ENCODE measurements around the gene TSPAN7.

TSPAN7 gene

DNA sequence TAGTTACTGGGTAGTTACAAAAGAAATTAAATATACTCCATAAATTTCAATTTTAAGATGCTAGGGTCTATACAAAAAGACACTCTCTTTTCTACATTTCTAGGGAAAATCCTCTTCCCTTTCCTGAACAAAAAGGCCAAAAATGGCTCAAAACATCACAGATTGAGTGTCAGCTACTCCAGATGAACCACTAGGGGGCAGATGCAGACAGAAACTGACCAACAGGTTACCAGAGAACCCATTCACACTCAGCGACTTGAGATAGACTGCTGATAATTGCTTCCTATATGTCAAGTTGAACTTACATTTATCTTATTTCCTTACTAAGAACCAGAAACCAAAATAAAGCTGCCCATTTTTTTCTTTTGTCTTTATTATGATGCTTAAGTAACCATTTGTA, 156.5 kb downstream of the TSPAN7 start:
- TF ChIP-seq, protein P1, sequence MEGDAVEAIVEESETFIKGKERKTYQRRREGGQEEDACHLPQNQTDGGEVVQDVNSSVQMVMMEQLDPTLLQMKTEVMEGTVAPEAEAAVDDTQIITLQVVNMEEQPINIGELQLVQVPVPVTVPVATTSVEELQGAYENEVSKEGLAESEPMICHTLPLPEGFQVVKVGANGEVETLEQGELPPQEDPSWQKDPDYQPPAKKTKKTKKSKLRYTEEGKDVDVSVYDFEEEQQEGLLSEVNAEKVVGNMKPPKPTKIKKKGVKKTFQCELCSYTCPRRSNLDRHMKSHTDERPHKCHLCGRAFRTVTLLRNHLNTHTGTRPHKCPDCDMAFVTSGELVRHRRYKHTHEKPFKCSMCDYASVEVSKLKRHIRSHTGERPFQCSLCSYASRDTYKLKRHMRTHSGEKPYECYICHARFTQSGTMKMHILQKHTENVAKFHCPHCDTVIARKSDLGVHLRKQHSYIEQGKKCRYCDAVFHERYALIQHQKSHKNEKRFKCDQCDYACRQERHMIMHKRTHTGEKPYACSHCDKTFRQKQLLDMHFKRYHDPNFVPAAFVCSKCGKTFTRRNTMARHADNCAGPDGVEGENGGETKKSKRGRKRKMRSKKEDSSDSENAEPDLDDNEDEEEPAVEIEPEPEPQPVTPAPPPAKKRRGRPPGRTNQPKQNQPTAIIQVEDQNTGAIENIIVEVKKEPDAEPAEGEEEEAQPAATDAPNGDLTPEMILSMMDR (IDR thresholded peaks at IDR 0.05; ENCODE audit: low read depth, low read length, missing control alignments), result peak; percentile 55
- H3K4me3 ChIP-seq (ENCODE audit: low read depth, low read length), result no peak overlapping the region
- DNase-seq (ENCODE audit: low read depth), result no peak

DNA sequence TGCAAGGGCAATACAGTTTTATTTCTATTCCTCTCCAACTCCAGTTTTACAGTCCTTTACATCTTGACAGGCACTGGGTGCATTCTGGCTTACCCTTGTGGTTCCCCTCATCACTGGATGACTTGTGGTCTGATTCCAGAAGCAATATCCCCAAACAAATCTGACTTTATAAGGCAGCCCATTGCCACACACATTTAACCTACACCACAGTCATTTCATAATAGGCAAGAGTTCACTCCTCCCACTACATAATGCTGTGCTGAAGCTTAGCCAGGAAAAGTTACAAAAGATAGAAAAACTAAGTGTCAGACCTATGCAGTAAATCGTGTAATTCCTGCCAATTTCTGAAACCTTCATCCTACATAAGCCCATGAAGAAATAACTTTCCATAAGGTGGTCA, 157.0 kb downstream of the TSPAN7 start:
- TF ChIP-seq, protein P1 (IDR thresholded peaks at IDR 0.05; ENCODE audit: low read depth, low read length, missing control alignments), result no peak
- H3K4me3 ChIP-seq (ENCODE audit: low read depth, low read length), result no peak overlapping the region
- no peak for DNase-seq (ENCODE audit: low read depth)

DNA sequence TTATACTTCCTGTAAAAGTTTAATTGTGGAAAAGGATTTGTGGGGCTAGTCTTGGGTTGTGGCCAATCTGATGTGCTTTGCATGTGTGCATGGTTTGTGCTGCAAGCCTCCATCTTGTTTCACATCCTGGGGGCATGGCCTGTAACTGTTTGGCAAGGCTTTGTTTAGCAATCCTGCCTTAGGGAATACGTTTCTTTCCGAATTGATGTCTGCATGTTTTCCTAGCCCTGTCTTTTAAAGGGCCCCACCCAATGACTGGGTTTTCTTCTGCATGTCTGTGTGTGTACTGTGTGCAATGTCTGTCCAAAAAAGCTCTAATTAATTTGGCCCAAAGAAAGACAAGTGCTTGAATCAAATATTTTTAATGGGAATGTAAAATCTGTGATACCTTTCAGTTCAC, 165.3 kb downstream of the TSPAN7 start:
- TF ChIP-seq, protein P1 (IDR thresholded peaks at IDR 0.05; ENCODE audit: low read depth, low read length, missing control alignments), result no peak
- DNase-seq (ENCODE audit: low read depth), result no peak
- H3K4me3 ChIP-seq (ENCODE audit: low read depth, low read length), result no peak overlapping the region

DNA sequence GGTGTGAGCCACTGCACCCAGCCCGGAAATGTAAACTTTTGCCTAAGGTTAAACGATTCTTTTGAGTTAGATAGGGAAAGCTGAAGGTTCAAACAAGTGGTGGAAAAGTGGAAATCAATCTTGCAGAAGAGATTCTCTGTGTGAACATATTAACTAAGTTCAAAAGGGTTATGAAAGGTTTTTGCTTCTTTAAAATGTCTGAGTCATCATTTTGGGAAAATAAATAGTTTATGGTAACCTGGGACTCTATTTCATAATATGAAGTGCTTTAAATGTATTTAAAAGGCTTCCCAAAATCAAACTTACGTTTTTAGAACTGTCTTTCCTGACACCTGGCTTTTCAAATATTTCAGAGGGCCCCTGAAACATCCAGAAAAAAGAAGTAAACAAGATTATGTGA, 166.3 kb downstream of the TSPAN7 start:
- TF ChIP-seq, protein P1 (IDR thresholded peaks at IDR 0.05; ENCODE audit: low read depth, low read length, missing control alignments), result no peak
- no peak for DNase-seq (ENCODE audit: low read depth)
- no peak overlapping the region for H3K4me3 ChIP-seq (ENCODE audit: low read depth, low read length)

DNA sequence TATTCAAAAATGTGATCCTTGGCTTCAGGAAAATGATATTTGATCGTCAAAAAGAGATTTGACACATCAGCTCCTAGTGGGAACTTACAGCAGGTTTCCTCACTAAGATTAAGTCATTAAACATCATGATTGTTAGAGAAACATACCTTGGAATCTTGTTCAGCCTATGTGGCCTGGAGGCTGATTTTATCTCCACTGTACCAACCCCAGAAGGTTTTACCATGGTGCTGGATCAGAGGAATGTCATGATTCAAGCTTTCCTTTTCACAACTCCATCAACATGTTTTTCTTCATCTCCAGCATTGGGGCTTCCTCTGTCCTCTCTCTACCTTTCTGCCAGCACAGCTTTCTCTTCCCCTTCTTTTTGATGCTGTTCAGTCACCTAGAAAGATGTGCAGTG, 171.5 kb downstream of the TSPAN7 start:
- no peak overlapping the region for H3K4me3 ChIP-seq (ENCODE audit: low read depth, low read length)
- TF ChIP-seq, protein P1 (IDR thresholded peaks at IDR 0.05; ENCODE audit: low read depth, low read length, missing control alignments), result no peak
- DNase-seq (ENCODE audit: low read depth), result no peak
